ENCODE data around the gene CDK14.

Gene CDK14

GRCh38 chr7:91098566-91098965, 502.4 kb downstream of the CDK14 start:
- Mint-ChIP-seq H3K4me1 (peaks cover 31% of the 10 kb centered on the region), H3K27ac (peak overlapping the region; percentile 20 to 60 (median 54)), H3K4me3 (no peak overlapping the region), H3K27me3 (ENCODE audit: low read depth) (no peaks in the 10 kb centered on the region), H3K9me3 (peaks cover under 1% of the 10 kb centered on the region), H3K36me3 (ENCODE audit: low read depth) (peaks cover 3% of the 10 kb centered on the region)
- no peak for TF ChIP-seq CTCF (IDR thresholded peaks at IDR 0.05; ENCODE audit: unreplicated experiment in 3 of 3)

GRCh38 chr7:91103363-91103762, 507.2 kb downstream of the CDK14 start:
- peaks cover 10% of the 10 kb centered on the region for H3K9me3 Mint-ChIP-seq
- no peak overlapping the region for H3K4me3 Mint-ChIP-seq
- TF ChIP-seq CTCF (IDR thresholded peaks at IDR 0.05; ENCODE audit: unreplicated experiment in 3 of 3): no peak
- H3K27me3 Mint-ChIP-seq (ENCODE audit: low read depth): no peaks in the 10 kb centered on the region
- peaks cover 33% of the 10 kb centered on the region for H3K4me1 Mint-ChIP-seq
- peaks cover 7% of the 10 kb centered on the region for H3K36me3 Mint-ChIP-seq (ENCODE audit: low read depth)
- peak overlapping the region; percentile 34 to 78 (median 60) for H3K27ac Mint-ChIP-seq

GRCh38 chr7:91107460-91107859, 511.3 kb downstream of the CDK14 start:
- Mint-ChIP-seq H3K4me1 (peaks cover 28% of the 10 kb centered on the region), H3K4me3 (peak overlapping the region in 1 of 3 experiments; percentile 6), H3K27me3 (ENCODE audit: low read depth) (no peaks in the 10 kb centered on the region), H3K9me3 (peaks cover 10% of the 10 kb centered on the region), H3K36me3 (ENCODE audit: low read depth) (peaks cover 7% of the 10 kb centered on the region), H3K27ac (peak overlapping the region; percentile 72 to 81 (median 80))
- no peak for TF ChIP-seq CTCF (IDR thresholded peaks at IDR 0.05; ENCODE audit: unreplicated experiment in 3 of 3)

GRCh38 chr7:91109200-91109599, 513.1 kb downstream of the CDK14 start:
- Mint-ChIP-seq H3K9me3 (peaks cover 8% of the 10 kb centered on the region), H3K4me1 (peaks cover 36% of the 10 kb centered on the region), H3K36me3 (ENCODE audit: low read depth) (peaks cover 10% of the 10 kb centered on the region), H3K27me3 (ENCODE audit: low read depth) (no peaks in the 10 kb centered on the region), H3K4me3 (no peak overlapping the region), H3K27ac (peak overlapping the region in 1 of 3 experiments; percentile 51)
- no peak for TF ChIP-seq CTCF (IDR thresholded peaks at IDR 0.05; ENCODE audit: unreplicated experiment in 3 of 3)

GRCh38 chr7:91112902-91113341, 516.8 kb downstream of the CDK14 start:
- Mint-ChIP-seq H3K4me3 (peak overlapping the region in 1 of 3 experiments; percentile 19), H3K4me1 (peaks cover 33% of the 10 kb centered on the region), H3K27ac (peak overlapping the region; percentile 74 to 80 (median 74)), H3K9me3 (no peaks in the 10 kb centered on the region), H3K36me3 (ENCODE audit: low read depth) (peaks cover 12% of the 10 kb centered on the region), H3K27me3 (ENCODE audit: low read depth) (no peaks in the 10 kb centered on the region)
- no peak for TF ChIP-seq CTCF (IDR thresholded peaks at IDR 0.05; ENCODE audit: unreplicated experiment in 3 of 3)

- Mint-ChIP-seq H3K4me3 (no peak overlapping the region), H3K4me1 (peaks cover 24% of the 10 kb centered on the region), H3K27me3 (ENCODE audit: low read depth) (no peaks in the 10 kb centered on the region), H3K36me3 (ENCODE audit: low read depth) (peaks cover 12% of the 10 kb centered on the region), H3K9me3 (no peaks in the 10 kb centered on the region), H3K27ac (no peak overlapping the region)
- no peak for TF ChIP-seq CTCF (IDR thresholded peaks at IDR 0.05; ENCODE audit: unreplicated experiment in 3 of 3)
These were observed 518.1 kb downstream of the CDK14 start for GRCh38 chr7:91114232-91114631.

Data from nephron (organoid).